Gastrocnemius medialis (tissue), 4 donors: ENCODE measurements around the gene ZBTB37. TPM values are rescaled to one million over a fixed set of nuclear protein-coding genes. Genes with fewer than 3 reads are reported as not detected.
"Not testable (repeated sequence)": the region's sequence is repeated elsewhere in the genome, so short reads cannot be mapped to it uniquely, and the experiment has no call there.

Experiments used
- ATAC-seq, 2 donors: fragments of 150-250 bp; one replicate each; pipeline ENCODE4 v1.9.1; 2016
- DNase-seq, 2 donors: peaks; one replicate each; pipeline ENCODE4 v3.0.0-alpha.2; 2019
- H3K27ac ChIP-seq, 4 donors: fragments of 200-600 bp; sonication (generic); 1 replicate in 1 of 4; 2 replicates in 3 of 4; pipeline ENCODE4 v1.5.1; 2016 to 2018; ENCODE audit warnings: mild to moderate bottlenecking in 2 of 4, moderate library complexity in 1 of 4
- H3K27me3 ChIP-seq, 3 donors: fragments of 200-600 bp; sonication (generic) in 2 of 3; 1 replicate in 1 of 3; 2 replicates in 2 of 3; pipeline versions ENCODE4 v1.5.1 to v1.6.0; 2016 to 2019; ENCODE audit warnings: mild to moderate bottlenecking in 1 of 3, moderate library complexity in 1 of 3
- H3K36me3 ChIP-seq, 2 donors: fragments of 200-600 bp; sonication (generic) in 1 of 2; one replicate each; pipeline ENCODE4 v1.5.1; 2017 to 2018
- H3K4me1 ChIP-seq, 2 donors: fragments of 200-600 bp; sonication (generic) in 1 of 2; one replicate each; pipeline ENCODE4 v1.5.1; 2016 to 2017; ENCODE audit warnings: mild to moderate bottlenecking in 2 of 2
- H3K4me3 ChIP-seq, 4 donors: fragments of 200-600 bp; sonication (generic) in 3 of 4; 1 replicate in 1 of 4; 2 replicates in 3 of 4; pipeline ENCODE4 v1.5.1; 2016 to 2019; ENCODE audit warnings: mild to moderate bottlenecking in 2 of 4
- H3K9me3 ChIP-seq, 3 donors: fragments of 200-600 bp; sonication (generic) in 2 of 3; 1 replicate in 1 of 3; 2 replicates in 2 of 3; pipeline ENCODE4 v1.5.1; 2016 to 2019
- CTCF ChIP-seq, 5 experiments: fragments of 450-650 bp in 3 of 5; fragments of 200-600 bp in 2 of 5; sonication (generic) in 2 of 5; IDR thresholded peaks in 4 of 5; conservative IDR thresholded peaks in 1 of 5; 1 replicate in 4 of 5; 2 replicates in 1 of 5; pipeline ENCODE4 v1.5.1; 2016 to 2019; ENCODE audit warnings: antibody characterized with exemption in 5 of 5, mild to moderate bottlenecking in 3 of 5, moderate library complexity in 3 of 5
- POLR2A ChIP-seq, 2 donors: fragments of 450-650 bp; IDR thresholded peaks; one replicate each; pipeline ENCODE4 v1.6.1; 2017; ENCODE audit warnings: antibody characterized with exemption in 2 of 2, mild to moderate bottlenecking in 2 of 2, moderate library complexity in 2 of 2
- in situ Hi-C, 4 donors: fragments of 200-750 bp; cut with MboI; loops; one replicate each; pipeline versions ENCODE4 v1.15.0 to v1.8.0; 2017; ENCODE audit warnings: low sequenced_read_pairs in 4 of 4
- intact Hi-C: fragments of 100-400 bp; cut with DNase I; formaldehyde crosslinking; loops from one replicate; pipeline ENCODE4 v1.15.1; 2023; ENCODE audit warnings: low total_unique reads
- total RNA-seq, 4 donors: library from RNA; depleted of rRNA; stranded (reverse); fragments of >200 nt; gene quantifications; one replicate each; pipeline versions ENCODE4 v1.1.0 to v1.2.3, GENCODE V29; 2016

Gene ZBTB37
- total RNA-seq, 4 donors from 2014 or later, result 3.5 to 13.3 (median 4.0) TPM

GRCh38 chr1:173871091-173871490, 2.9 kb downstream of the ZBTB37 start:
- no peak for DNase-seq
- intact Hi-C loops, result no loop called here
- H3K4me3 ChIP-seq, result no peak overlapping the region
- in situ Hi-C loops, result loop anchor here in 1 of 4 donors (25.0 kb wide), 1 partner anchor 1116 kb away; the partner anchor contains the start of gene CACYBP
- ATAC-seq, result no peak
- peaks cover 18 to 24% of the 10 kb centered on the region in 2 donors for H3K4me1 ChIP-seq
- TF ChIP-seq POLR2A (IDR thresholded peaks at IDR 0.05) (no peak), CTCF (IDR thresholded peaks at IDR 0.05 in 4 of 5, conservative IDR thresholded peaks at IDR 0.05 in 1 of 5) (no peak)
- H3K27me3 ChIP-seq, result no peaks in the 10 kb centered on the region
- H3K36me3 ChIP-seq, result peaks cover 0 to 20% of the 10 kb centered on the region in 2 donors
- H3K9me3 ChIP-seq, result no peaks in the 10 kb centered on the region
- peak overlapping the region in 2 of 4 donors; percentile 19 to 95 for H3K27ac ChIP-seq

GRCh38 chr1:173871500-173871899, 3.3 kb downstream of the ZBTB37 start:
- in situ Hi-C loops (loop anchor here in 1 of 4 donors (25.0 kb wide), 1 partner anchor 1116 kb away; the partner anchor contains the start of gene CACYBP), intact Hi-C loops (no loop called here)
- no peak for TF ChIP-seq POLR2A (IDR thresholded peaks at IDR 0.05)
- TF ChIP-seq CTCF (IDR thresholded peaks at IDR 0.05 in 4 of 5, conservative IDR thresholded peaks at IDR 0.05 in 1 of 5), result no peak
- Histone ChIP-seq H3K9me3 (no peaks in the 10 kb centered on the region), H3K27me3 (no peaks in the 10 kb centered on the region), H3K4me1 (peaks cover 14 to 20% of the 10 kb centered on the region in 2 donors), H3K27ac (no peak overlapping the region), H3K4me3 (no peak overlapping the region), H3K36me3 (peaks cover 0 to 16% of the 10 kb centered on the region in 2 donors)
- DNase-seq (no peak), ATAC-seq (no peak)

GRCh38 chr1:173876732-173877131, 8.6 kb downstream of the ZBTB37 start:
- no peak for ATAC-seq
- intact Hi-C loops, result no loop called here

GRCh38 chr1:173878251-173878650, 10.1 kb downstream of the ZBTB37 start:
- ATAC-seq (no peak), DNase-seq (no peak)
- intact Hi-C loops (no loop called here), in situ Hi-C loops (no loop called here)
- H3K27ac ChIP-seq, result no peak overlapping the region
- H3K36me3 ChIP-seq, result peaks cover 0 to 26% of the 10 kb centered on the region in 2 donors
- H3K4me1 ChIP-seq, result no peaks in the 10 kb centered on the region
- H3K27me3 ChIP-seq, result no peaks in the 10 kb centered on the region
- TF ChIP-seq CTCF (IDR thresholded peaks at IDR 0.05 in 4 of 5, conservative IDR thresholded peaks at IDR 0.05 in 1 of 5), result no peak
- TF ChIP-seq POLR2A (IDR thresholded peaks at IDR 0.05), result no peak
- H3K9me3 ChIP-seq, result no peaks in the 10 kb centered on the region
- no peak overlapping the region for H3K4me3 ChIP-seq

More at GRCh38 chr1:173876732-173877131, 8.6 kb downstream of the ZBTB37 start:
- Histone ChIP-seq H3K4me1 (no peaks in the 10 kb centered on the region), H3K9me3 (no peaks in the 10 kb centered on the region), H3K4me3 (no peak overlapping the region), H3K27ac (no peak overlapping the region), H3K27me3 (no peaks in the 10 kb centered on the region), H3K36me3 (peaks cover 0 to 26% of the 10 kb centered on the region in 2 donors)
- in situ Hi-C loops, result no loop called here
- no peak for DNase-seq
- no peak for TF ChIP-seq POLR2A (IDR thresholded peaks at IDR 0.05)
- TF ChIP-seq CTCF (IDR thresholded peaks at IDR 0.05 in 4 of 5, conservative IDR thresholded peaks at IDR 0.05 in 1 of 5), result no peak

GRCh38 chr1:173881117-173881516, 12.9 kb downstream of the ZBTB37 start:
- H3K4me1 ChIP-seq, intact Hi-C loops, in situ Hi-C loops, H3K4me3 ChIP-seq, H3K9me3 ChIP-seq, DNase-seq, H3K27ac ChIP-seq, H3K27me3 ChIP-seq, ATAC-seq: not testable (repeated sequence)
- H3K36me3 ChIP-seq, result peaks cover 0 to 17% of the 10 kb centered on the region in 2 donors
